Bronchial epithelial cell (primary cell): Measurements from ENCODE around the gene TUBA3D. TPM values are rescaled to one million over a fixed set of nuclear protein-coding genes. Genes with fewer than 3 reads are reported as not detected.
"Not testable (repeated sequence)": the region's sequence is repeated elsewhere in the genome, so short reads cannot be mapped to it uniquely, and the experiment has no call there.

ENCODE experiments used
- DNase-seq: peaks from one replicate; pipeline ENCODE4 v3.0.0-alpha.2; 2010; ENCODE audit warnings: low read depth
- FAIRE-seq: peaks from 2 replicates; lab custom pipeline; 2011; peaks lifted over from hg19 to GRCh38; lab: Jason Lieb, UNC
- H3K27me3 ChIP-seq: 2 replicates; pipeline ENCODE4 v1.5.1; 2011; ENCODE audit warnings: low read length; ENCODE audit not compliant: control insufficient read depth, insufficient read depth
- H3K36me3 ChIP-seq: 2 replicates; pipeline ENCODE4 v1.5.1; 2011; ENCODE audit warnings: low read length; ENCODE audit not compliant: control insufficient read depth, insufficient read depth
- H3K4me3 ChIP-seq: 2 replicates; pipeline ENCODE4 v1.5.1; 2011; ENCODE audit warnings: mild to moderate bottlenecking, low read depth, low read length, control low read depth
- total RNA-seq: library from RNA; depleted of rRNA; stranded (reverse); fragments of >200 nt; gene quantifications from 2 replicates; pipeline ENCODE4 v1.2.1, GENCODE V29; 2014
- TF ChIP-seq, protein P1 (sequence below): IDR thresholded peaks from 2 replicates; pipeline ENCODE4 v1.5.1; 2011; ENCODE audit warnings: mild to moderate bottlenecking, moderate library complexity, low read length, control low read depth, inconsistent platforms; ENCODE audit not compliant: insufficient read depth, severe bottlenecking

The TUBA3D gene
- total RNA-seq, 1 donor from 2014 or later, result not detected

GRCh38 chr2:131530626-131531344, 54.9 kb downstream of the TUBA3D start:
- H3K4me3 ChIP-seq, FAIRE-seq, DNase-seq, H3K36me3 ChIP-seq, H3K27me3 ChIP-seq: not testable (repeated sequence)
- TF ChIP-seq, protein P1, sequence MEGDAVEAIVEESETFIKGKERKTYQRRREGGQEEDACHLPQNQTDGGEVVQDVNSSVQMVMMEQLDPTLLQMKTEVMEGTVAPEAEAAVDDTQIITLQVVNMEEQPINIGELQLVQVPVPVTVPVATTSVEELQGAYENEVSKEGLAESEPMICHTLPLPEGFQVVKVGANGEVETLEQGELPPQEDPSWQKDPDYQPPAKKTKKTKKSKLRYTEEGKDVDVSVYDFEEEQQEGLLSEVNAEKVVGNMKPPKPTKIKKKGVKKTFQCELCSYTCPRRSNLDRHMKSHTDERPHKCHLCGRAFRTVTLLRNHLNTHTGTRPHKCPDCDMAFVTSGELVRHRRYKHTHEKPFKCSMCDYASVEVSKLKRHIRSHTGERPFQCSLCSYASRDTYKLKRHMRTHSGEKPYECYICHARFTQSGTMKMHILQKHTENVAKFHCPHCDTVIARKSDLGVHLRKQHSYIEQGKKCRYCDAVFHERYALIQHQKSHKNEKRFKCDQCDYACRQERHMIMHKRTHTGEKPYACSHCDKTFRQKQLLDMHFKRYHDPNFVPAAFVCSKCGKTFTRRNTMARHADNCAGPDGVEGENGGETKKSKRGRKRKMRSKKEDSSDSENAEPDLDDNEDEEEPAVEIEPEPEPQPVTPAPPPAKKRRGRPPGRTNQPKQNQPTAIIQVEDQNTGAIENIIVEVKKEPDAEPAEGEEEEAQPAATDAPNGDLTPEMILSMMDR, result peak; percentile 3

GRCh38 chr2:131531547-131532185, 55.7 kb downstream of the TUBA3D start:
- not testable (repeated sequence) for DNase-seq, H3K27me3 ChIP-seq, H3K36me3 ChIP-seq, FAIRE-seq, H3K4me3 ChIP-seq

Other genes with a start within 250 kb of the TUBA3D start
- not detected in 2 replicates for gene RAB6D, start 112.0 kb upstream of the TUBA3D start, total RNA-seq
- 171 and 207 TPM in 2 replicates for gene MZT2A, start 16.3 kb downstream of the TUBA3D start, total RNA-seq
- 2.9 and 3.2 TPM in 2 replicates for gene CCDC74A, start 51.8 kb downstream of the TUBA3D start, total RNA-seq